Left lobe of liver (tissue), 2 donors: ENCODE data around the gene FAM156A. TPM values are rescaled to one million over a fixed set of nuclear protein-coding genes. Genes with fewer than 3 reads are reported as not detected.
"Not testable (repeated sequence)": the region's sequence is repeated elsewhere in the genome, so short reads cannot be mapped to it uniquely, and the experiment has no call there.

ENCODE experiments used
- ATAC-seq: fragments of 200-7000 bp; cut with Tn5 transposase; one replicate; pipeline ENCODE4 v1.9.1; 2020; ENCODE audit warnings: mild to moderate bottlenecking, moderate library complexity
- DNase-seq: peaks from one replicate; pipeline ENCODE4 v3.0.0-alpha.2; 2020; ENCODE audit warnings: low spot score
- total RNA-seq: library from RNA; stranded (reverse); gene quantifications from one replicate; pipeline ENCODE4 v1.2.1, GENCODE V29; 2021
- donor health status: DM: no; HTN: no; CAD: no; lungs with moderate emphysema.
- donor health status: DM: no; HTN: yes; CAD: no.

Gene FAM156A
- total RNA-seq = 8.7 TPM

DNA sequence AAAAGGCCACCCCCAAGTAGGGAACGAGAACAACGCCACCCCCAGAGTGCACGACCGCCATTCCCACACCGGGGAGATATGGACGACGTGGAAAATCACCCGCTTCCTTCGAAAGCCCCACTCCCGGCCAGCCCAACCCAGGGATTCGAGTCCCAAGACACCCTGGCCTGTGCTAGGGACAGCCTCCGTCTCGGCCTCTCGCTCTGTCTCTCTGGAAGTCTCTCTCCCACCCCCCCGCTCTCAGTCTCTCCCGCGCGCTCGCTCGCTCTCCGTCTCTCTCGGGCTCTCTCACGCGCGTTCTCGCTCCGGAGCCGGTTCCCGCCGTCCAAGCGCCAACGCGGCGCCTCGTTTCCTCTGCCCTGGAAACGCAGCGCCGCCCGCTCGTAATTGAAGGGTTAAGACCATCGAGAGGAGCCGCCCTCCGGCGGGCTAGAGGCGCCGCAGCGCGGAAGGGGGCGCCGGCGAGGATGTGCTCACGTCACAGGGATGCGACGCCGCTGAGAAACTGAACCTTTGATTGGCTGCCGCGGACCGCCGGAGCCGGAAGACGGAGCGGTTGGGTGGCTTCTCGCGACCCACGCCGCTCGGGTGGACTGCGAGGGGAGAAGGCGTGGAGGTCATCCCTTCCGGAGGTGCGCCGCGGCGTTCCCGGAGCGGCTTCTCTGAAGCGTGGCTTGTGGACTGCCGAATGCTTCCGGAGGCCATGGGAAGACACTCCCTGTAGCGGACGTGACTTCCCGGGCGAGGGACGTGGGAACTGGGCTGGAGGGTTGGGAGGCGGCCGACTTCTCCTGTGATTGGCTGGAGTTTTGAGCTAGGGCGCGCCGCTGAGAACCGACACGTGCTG is at the start of gene FAM156A:
Gene FAM156A, minus strand, starts transcription at position 406 of the 847 bp plus-strand sequence. CDS start 9,930 bp downstream, outside the sequence.
- ATAC-seq = peak; percentile 92

DNA sequence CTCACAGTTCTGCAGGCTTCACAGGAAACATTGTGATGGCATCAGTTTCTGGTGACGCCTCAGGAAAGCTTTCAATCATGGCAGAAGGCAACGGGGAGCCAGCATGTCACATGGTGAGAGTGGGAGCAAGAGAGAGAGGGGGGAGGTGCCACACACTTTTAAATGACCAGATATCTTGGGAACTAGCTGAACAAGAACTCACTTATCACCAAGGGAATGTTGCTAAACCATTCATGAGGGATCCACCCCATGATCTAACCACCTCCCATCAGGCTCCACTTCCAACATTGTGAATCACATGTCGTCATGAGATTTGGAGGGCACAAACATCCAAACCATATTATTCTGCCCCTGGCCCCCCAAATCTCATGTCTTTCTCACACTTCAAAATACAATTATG is 47.0 kb upstream of the FAM156A start:
- ATAC-seq = no peak

More for the DNA sequence above, at the start of gene FAM156A:
- DNase-seq = not testable (repeated sequence)

DNA sequence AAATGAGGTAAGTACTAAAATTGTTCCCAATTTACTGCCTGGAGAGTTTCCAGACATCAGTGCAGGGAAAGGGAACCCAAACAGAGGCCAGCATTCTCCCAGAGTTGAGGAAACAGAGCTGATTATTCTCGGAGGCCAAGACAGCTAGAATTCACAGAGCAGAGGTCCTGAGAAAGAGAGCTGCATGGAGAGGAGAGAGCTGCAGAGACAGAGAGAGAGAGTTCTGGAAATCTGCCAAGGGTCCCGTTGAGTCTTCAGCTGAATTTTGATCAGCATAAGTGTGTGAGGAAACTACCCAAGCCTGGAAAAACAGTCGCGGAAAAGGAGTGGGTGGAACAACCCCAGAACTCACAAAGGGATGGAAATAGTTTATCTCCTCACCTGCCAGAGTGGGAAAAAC is 46.5 kb upstream of the FAM156A start:
- DNase-seq (no peak), ATAC-seq (no peak)

More for the DNA sequence above, 47.0 kb upstream of the FAM156A start:
- no peak for DNase-seq

GRCh38 chrX:53004038-53004437 is 45.7 kb upstream of the FAM156A start:
- ATAC-seq (no peak), DNase-seq (no peak)

DNA sequence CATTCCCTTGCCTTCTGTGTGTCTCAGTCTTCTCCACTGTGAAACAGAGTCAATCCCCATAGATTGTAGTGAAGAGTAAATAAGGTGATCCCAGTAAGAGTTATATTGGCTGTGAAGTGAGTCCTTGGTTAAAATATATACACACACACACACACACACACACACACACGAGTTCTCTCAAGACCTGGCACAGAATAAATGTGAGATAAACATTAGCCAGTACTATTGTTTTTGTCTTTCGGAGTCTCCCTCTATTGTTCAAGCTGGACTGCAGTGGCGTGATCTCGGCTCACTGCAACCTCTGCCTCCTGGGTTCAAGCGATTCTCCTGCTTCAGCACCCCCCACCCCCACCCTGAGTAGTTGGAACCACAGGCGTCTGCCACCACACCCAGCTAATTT is 44.8 kb upstream of the FAM156A start:
- no peak for ATAC-seq
- DNase-seq = no peak

GRCh38 chrX:53001958-53002357 is 43.6 kb upstream of the FAM156A start:
- DNase-seq (no peak), ATAC-seq (no peak)

GRCh38 chrX:53000447-53001135 is 42.3 kb upstream of the FAM156A start:
- ATAC-seq (no peak), DNase-seq (no peak)

- ATAC-seq (no peak), DNase-seq (no peak)
Measured at GRCh38 chrX:52995987-52996331, 37.6 kb upstream of the FAM156A start.

GRCh38 chrX:52995135-52995986 is 37.0 kb upstream of the FAM156A start:
- ATAC-seq (peak; percentile 98), DNase-seq (peak; percentile 92)

DNA sequence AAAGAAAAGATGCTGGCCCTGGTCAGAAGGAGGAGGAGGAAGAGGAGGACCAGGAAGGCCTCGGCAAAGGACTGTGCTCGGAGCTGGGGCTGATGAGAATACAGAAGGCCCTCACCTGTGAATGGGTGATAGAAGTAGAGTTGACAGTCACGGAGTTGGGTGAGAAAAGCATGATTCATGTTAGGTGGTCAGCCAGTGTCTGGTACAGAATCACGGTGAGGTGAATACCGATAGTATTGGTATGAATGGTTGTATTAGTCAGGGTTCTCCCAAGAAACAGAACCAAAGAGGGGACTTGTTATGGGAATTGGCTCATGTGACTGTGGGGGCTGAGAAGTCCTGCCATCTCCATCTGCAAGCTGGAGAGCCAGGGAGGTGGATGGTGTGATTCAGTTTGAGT is 32.5 kb upstream of the FAM156A start:
- ATAC-seq (no peak), DNase-seq (no peak)

GRCh38 chrX:52990011-52990631 is 31.8 kb upstream of the FAM156A start:
- DNase-seq = not testable (repeated sequence)
- peak; percentile 78 for ATAC-seq

DNA sequence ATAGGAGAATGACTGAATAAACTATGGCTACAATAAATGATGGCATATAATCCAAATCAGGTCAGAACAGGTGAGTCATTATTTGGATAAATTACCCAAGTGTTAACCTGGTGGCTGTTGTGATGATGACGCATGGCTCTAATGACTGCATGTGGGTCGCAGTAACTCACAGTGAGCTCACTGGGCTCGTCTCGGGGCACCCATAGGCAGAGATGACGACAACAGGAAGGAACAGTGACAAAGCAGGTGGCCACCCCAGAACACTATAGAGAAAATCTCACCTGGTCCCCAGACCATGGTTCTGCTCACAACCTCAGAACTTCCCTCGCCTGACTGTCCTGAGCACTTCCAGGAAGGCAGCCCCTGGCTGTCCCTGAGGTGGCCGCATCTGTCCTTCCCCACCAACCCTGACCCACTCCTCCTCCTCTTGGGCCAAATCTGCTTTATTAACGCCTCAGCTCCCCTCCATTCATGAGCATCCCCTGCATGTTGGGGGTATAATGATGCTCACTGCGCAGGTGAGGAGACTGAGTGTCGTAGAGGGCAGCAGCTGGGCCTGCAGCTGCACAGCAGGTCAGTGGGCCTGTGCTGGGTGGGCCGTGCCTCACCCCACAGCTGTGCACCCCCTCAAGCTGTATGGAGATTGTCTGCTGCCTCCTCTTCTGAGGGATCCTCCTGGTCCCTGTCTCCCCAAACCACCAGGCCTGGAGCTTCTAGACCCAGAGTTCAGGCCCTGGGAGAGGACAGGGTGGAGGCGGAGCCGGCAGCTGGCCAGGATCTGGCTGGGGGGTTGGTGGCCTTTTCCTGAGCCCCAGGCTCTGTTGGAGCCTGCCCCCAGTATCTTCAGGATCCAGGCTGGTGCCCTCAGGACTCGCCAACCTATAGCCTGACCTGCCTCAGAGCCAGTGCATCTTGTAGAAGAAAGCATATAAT is 30.9 kb upstream of the FAM156A start:
- DNase-seq = no peak
- no peak for ATAC-seq

DNA sequence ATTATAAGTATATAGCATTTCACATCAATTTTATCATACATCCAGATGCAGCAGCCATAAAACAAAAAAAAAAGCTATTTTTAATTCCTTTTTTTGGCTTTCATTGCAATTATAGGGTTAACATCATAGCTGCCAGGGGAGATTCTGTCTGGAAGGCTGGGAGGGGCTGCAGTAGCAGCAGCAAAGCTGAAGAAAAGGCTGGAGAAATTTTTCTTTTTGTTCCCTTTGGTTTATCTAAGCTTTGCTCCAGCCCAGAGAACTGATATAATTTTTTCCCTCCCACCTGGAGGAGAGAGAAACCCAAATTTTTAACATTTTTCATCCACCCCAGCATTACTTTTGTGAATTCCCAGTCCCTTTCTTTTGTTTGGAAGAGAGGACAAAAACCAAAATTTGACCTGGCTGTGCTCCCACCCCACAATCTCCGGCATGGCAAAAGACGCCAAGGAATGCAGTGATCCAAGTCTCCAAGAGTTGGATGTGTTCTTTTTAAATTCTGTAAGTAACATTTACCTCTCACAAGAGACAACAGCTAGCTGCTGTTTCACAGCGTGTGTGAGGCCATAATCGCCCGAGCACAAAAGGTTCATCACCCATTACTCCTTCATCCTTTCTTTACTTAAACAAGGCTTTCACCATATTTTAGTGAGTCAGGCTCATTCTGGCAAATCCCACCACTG is 25.1 kb upstream of the FAM156A start:
- DNase-seq (no peak), ATAC-seq (no peak)

DNA sequence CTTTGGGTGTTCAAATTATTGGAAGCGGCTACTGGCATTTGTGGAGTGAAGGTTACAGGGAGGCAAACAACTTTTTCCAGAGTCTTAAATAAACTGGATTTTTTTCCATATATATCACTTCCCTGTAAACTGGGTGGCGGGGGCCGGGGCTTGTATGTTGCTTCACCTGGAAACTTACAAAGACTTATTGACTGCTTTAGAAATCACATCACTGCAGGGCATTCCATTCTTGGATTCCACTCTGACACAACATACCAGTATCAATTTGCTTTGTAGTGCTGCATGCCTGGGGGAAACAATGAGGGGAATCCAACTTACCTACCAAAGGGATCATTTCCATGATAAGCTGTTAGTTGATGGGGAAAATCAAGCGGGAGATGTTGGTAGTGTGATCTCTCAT is 21.7 kb upstream of the FAM156A start:
- DNase-seq (no peak), ATAC-seq (no peak)

- no peak for DNase-seq
- ATAC-seq = no peak
Measured at GRCh38 chrX:52979568-52979967, 21.2 kb upstream of the FAM156A start.

DNA sequence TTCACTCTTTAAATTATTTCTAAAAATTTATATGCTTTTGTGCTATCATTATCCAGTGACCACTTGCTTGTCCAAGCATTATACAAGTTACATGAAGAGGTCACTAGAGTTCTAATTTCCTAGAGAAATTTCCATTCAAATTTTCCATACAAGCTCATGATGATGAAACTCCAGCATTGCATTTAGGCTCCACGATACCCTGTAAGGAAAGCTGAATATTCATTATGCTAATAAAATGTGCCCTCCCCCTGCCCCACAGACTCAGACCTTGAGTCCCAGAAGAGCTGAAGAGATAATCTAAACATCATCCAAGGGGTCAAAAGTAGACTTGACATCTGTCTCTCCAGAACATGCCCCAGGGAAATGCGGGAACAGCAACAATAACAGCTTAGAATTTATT is 19.6 kb upstream of the FAM156A start:
- ATAC-seq = no peak
- no peak for DNase-seq

DNA sequence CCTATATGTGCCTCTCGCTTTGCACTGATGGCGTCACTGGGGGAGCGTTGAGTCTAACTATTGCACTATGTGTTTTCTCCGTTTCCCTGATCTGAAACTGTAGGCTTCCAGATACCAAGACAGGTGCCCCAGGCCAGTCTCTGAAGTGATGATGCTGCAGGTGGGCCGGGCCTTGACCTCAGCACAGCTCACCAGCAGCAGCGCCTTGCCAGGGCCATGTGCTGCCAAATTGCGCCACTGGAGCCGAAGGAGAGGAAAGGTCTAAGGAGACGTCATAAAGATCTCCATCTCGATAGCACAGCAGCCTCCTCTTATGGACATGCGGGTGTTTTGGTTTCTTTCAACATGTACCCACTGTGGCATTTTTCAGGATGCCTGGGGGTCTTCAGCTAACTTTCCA is 17.3 kb upstream of the FAM156A start:
- not testable (repeated sequence) for ATAC-seq

DNA sequence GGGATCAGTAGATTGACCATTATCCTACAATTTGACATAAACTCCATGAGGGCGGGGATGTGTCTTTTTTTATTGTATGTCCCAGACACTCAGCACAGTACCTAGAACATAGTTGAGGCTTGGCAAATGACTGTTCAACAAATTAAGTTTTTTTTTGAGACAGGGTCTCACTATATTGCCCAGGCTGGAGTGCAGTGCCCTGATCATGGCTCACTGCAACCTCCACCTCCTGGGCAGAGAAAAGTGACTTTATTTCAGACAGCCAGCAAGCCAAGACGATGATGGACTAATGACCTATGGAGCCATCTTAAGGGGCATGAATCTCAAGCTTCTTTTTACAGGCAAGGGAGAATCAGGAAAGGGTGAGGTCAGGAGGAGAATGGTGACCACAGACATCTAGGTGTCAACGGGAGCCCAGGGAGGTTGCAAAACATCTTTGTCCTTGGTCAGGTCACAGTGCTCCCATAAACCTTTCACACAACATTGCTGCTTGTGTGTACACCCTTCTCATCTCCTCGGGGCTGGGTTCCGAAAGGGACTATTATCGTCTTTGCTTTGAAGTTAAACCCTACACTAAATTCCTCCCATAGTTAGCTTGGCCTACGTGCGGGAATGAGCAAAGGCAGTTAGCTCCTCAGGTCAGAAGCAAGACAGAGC is 16.1 kb upstream of the FAM156A start:
- not testable (repeated sequence) for ATAC-seq

More for the DNA sequence above, 17.3 kb upstream of the FAM156A start:
- DNase-seq = not testable (repeated sequence)

DNA sequence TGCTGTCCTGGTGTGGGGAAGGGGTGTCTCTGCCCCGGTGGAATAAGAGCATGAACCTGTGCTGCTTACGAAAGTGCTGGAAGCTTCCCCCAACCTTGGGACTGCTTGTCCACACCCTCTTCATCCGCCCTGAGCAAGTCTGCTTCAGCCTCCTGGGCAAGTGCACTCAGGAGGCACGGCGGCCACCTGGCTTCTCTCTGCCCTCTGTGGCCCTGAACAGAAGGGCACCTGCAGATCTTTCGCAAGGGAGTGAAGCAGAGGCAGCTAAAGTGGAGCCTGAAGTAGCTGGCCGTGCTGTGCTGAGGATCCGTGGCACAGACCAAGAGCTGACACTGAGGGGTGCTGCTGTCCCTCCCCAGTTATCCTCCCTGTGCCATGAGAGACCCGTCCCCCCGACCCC is 9.6 kb upstream of the FAM156A start:
- ATAC-seq = not testable (repeated sequence)

More for the DNA sequence above, 16.1 kb upstream of the FAM156A start:
- DNase-seq = not testable (repeated sequence)

More for the DNA sequence above, 9.6 kb upstream of the FAM156A start:
- DNase-seq = not testable (repeated sequence)
